ENCODE data around the gene RAB3GAP2.
"Not testable (repeated sequence)": the region's sequence is repeated elsewhere in the genome, so short reads cannot be mapped to it uniquely, and the experiment has no call there.

The RAB3GAP2 gene

GRCh38 chr1:220272047-220272840 is at the start of gene RAB3GAP2:
TSS of gene RAB3GAP2 (minus strand) at chr1:220272453. CDS start at chr1:220272337, 116 bp downstream.
- peak; percentile 73 for DNase-seq

- no peak for DNase-seq
These were observed 49.5 kb upstream of the RAB3GAP2 start for GRCh38 chr1:220321758-220322157.

- no peak for DNase-seq
These were observed 48.5 kb upstream of the RAB3GAP2 start for GRCh38 chr1:220320709-220321108.

- no peak for DNase-seq
These were observed 46.4 kb upstream of the RAB3GAP2 start for GRCh38 chr1:220318673-220319072.

GRCh38 chr1:220317161-220317560 is 44.9 kb upstream of the RAB3GAP2 start:
- DNase-seq: no peak

GRCh38 chr1:220316305-220316704 is 44.1 kb upstream of the RAB3GAP2 start:
- DNase-seq: no peak

- DNase-seq: no peak
These were observed 43.0 kb upstream of the RAB3GAP2 start for GRCh38 chr1:220315070-220315839.

- DNase-seq: no peak
These were observed 41.3 kb upstream of the RAB3GAP2 start for GRCh38 chr1:220313576-220313975.

GRCh38 chr1:220310147-220310546 is 37.9 kb upstream of the RAB3GAP2 start:
- not testable (repeated sequence) for DNase-seq

GRCh38 chr1:220307607-220308006 is 35.4 kb upstream of the RAB3GAP2 start:
- DNase-seq: no peak

GRCh38 chr1:220306339-220306738 is 34.1 kb upstream of the RAB3GAP2 start:
- no peak for DNase-seq

GRCh38 chr1:220303871-220304270 is 31.6 kb upstream of the RAB3GAP2 start:
- DNase-seq: no peak

- DNase-seq: no peak
These were observed 29.4 kb upstream of the RAB3GAP2 start for GRCh38 chr1:220301630-220302029.

- peak; percentile 38 for DNase-seq
These were observed 28.3 kb upstream of the RAB3GAP2 start for GRCh38 chr1:220300442-220301121.

GRCh38 chr1:220299337-220299736 is 27.1 kb upstream of the RAB3GAP2 start:
- no peak for DNase-seq

GRCh38 chr1:220298470-220299205 is 26.4 kb upstream of the RAB3GAP2 start:
- no peak for DNase-seq

GRCh38 chr1:220296981-220297380 is 24.7 kb upstream of the RAB3GAP2 start:
- DNase-seq: no peak

- DNase-seq: no peak
These were observed 22.6 kb upstream of the RAB3GAP2 start for GRCh38 chr1:220294846-220295301.

GRCh38 chr1:220291580-220291979 is 19.3 kb upstream of the RAB3GAP2 start:
- DNase-seq: no peak

- no peak for DNase-seq
These were observed 18.0 kb upstream of the RAB3GAP2 start for GRCh38 chr1:220290140-220290761.

- no peak for DNase-seq
These were observed 14.9 kb upstream of the RAB3GAP2 start for GRCh38 chr1:220287129-220287528.

GRCh38 chr1:220283625-220284024 is 11.4 kb upstream of the RAB3GAP2 start:
- no peak for DNase-seq

Data from GOT3 (cell line).